Amniotic stem cell (primary cell): ENCODE results near the gene C11orf68.
"Not testable (repeated sequence)": the region's sequence is repeated elsewhere in the genome, so short reads cannot be mapped to it uniquely, and the experiment has no call there.

ENCODE experiments used
- DNase-seq: peaks from one replicate; lab custom pipeline; 2025; lab: John Stamatoyannopoulos, UW

C11orf68 gene

DNA sequence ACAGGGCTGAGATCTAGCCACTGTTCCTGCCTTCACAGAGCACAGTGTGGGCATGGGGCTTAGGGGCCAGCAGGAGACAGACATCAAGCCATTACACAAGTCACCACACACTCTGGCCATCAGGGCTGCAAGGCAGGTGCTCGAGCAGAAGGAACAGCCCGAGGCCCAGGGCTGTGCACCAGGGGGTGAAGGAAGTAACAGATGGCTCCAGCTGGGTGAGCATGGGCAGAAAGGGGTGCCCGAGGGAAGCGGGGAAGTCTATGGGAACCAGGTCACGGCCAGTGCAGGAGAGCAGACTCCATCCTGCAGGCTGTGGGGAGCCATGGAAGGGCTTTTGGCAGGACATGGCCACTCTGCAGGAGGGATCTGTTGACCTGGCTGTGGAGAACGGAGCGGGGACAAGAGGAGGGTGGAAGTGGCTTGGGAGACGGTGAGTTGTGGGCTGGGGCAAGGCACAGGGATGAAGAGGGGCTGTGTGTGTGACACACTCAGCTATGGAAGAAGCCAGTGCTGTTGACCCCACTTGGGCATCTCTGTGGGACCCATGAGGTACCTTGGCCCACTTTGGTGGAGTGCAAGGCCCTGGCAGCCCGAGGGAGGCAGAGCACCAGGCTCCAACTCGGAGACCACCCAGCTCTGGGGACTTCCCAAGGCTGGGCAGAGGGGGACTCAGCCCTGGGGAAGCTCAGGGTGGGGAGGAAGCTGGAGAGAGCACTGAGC, 3.6 kb downstream of the C11orf68 start:
- DNase-seq: no peak

DNA sequence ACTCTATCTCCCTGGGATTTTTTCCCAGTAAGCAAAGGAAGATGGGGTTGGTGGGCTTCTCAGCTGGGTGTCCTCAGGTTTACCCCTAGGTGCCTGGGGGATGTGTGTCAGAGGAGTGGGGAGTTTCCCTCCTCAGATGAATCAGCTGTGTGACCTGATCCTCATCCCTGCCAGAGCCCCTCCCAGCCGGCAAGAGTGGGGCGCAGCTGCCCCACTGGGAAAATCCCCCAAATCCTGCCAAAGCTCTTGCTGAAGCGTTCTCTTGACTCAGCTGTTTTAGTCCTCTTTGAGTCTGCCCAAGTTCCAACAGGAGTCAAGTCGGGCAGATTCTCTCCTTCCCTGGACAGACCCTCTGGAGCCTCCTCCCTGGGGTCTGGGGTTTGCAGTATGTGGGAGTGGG, 6.0 kb downstream of the C11orf68 start:
- peak; percentile 51 for DNase-seq

DNA sequence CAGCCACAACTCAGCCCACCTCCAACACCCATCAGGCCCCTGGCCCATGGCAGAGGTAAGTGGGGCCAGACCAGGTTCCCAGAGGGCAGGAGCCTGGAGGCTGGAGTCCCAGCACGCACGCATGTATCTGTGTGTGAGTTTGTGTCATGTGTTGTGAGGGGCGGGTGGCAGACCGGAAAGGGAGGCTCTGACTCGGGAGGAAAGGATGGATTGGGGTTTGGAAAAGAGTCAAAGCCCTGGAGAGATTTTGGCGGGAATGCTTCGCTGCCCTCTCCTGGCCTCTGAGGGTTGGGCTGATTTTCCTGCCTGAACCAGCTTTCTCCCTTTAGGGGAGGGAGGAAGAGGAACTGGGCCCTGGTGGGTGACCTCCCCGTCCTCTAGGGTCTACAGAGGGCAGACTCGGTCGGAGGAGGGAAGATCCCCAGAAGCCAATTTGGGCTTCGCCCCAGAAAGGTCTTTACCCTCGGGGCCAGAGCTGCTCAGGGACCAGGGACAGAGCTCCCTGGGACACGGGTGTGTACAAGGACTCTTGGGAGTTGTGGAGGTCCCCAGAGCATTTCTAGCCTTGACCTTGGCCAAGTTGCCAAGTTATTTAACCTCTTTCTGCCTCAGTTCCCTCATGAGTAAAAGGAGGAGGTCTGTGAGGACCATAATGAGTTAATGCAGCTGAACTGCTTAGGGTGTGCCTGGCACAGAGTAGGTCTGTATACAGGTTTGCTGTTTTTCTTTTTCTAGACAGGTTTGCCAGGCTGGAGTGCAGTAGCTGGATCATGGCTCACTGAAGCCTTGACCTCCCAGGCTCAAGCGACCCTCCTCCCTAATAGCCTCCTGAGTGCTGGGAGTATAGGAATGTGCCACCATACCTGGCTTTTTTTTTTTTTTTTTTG, 6.9 kb downstream of the C11orf68 start:
- DNase-seq: peak; percentile 64

DNA sequence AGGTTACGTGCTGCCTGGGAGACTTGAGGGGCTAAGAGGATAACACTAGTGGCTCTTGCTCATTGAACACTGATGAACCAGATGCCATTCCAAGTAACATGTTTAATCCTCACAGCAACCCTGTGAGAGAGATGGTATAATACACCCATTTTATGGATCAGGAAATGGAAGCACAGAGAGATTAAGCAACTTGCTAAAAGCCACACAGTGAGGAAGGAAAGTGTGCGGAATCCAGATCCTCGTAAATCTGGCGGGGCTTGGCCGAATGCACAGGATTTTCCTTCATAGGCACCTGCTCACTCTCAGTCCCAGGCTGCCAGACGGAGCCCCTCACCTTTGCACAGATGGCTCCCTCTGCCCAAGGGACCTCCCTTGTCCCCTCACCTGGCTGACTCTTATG, 11.0 kb downstream of the C11orf68 start:
- no peak for DNase-seq

DNA sequence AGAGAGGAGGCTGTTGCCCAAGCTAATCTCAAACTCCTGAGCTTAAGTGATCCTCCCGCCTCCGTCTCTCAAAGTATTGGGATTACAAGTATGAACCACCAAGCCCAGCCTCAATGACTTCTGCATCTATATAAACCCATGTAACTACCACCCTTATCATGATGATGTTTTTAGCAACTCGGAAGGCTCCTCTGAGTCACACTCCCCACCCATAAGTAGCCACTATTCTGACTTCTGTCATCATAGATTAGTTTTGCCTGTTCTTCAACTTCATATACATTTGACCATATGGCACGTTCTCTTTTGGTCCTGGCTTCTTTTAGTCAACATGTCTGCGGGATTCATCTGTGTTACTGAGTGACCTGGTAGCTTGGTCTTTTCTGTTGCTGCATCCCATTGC, 12.3 kb downstream of the C11orf68 start:
- no peak for DNase-seq

DNA sequence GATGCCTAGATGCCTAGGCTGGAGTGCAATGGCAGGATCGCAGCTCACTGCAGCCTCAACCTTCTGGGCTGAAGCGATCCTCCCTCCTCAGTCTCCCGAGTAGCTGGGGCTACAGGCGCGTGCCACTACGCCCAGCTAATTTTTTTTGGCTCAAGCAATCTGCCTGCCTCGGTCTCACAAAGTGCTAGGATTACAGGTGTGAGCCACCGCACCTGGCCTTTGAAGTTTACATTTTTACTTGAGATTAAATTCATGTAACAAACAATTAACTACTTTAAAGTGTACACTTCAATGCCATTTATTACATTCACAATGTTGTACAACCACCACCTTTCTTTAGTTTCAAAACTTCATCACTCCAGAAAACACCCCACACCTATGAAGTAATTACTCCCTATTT, 15.1 kb downstream of the C11orf68 start:
- DNase-seq: no peak

DNA sequence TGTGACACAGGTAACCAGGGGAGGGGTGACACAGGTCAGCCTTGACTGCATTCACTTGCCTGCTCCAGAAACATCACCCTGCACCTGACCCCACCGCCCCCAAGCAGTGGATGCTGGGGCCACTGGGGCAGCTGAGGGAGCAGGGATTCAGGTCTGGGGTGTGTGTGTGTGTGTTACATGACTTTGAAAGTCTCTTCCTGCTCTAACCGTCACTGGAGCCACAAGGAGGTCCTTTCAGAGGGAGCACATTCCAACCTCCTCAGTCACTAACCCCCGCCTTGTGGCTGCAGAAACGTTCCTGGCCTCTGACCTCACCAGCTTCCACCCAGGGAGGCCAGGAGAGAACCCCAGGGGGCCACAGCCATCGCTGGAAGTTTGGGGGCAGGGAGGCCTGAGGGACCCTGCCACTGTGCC, 15.8 kb downstream of the C11orf68 start:
- peak; percentile 64 for DNase-seq

DNA sequence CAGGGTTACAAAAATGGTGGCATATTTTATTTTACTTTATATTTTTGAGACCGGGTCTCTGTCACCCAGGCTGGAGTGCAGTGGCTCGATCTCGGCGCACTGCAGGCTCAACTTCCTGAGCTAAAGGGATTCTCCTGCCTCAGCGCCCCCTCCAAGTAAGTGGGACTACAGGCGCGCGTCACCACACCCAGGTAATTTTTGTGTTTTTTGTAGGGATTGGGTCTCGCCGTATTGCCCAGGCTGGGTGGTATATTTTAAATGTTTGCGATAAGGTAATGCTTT, 18.0 kb downstream of the C11orf68 start:
- DNase-seq: no peak

DNA sequence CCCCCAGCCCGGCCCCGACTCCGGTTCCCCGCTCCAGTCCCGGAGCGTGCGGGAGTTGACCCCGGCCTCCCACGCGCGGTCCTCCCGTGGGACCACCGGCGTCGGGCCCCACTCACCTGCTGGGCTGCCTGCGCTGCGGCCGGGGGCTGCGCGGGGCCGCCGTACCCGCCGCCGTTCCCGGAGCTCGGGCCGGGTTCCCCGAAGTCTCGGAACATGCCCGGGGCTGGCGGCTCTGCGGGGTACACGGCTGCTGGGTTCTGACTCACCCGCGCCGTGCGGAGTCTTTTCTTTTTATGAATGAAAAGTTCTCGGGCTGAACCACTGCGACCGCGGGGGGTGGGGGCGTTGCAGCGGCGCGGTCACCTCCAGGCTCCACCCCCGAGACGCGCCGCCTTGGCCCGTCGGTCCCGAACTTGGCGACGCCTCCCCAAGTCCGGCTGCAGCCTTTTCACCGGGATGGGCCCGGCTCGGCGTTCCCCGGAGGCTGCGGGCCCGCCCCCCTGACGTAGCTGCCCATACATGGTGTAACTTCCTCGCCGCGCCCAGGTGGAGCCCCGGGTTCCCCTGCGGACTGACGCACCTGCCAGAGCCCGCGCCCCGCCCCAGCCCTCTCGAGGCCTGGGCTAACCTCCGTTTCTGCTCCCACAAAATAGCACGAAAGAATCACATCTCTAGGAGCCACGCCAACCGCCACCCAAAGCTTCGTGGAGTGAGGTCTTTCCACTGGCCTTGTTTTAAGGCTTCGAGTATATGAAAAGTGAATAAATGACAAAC, 18.6 kb downstream of the C11orf68 start, which contains the start of gene FOSL1:
TSS of gene FOSL1 (minus strand) at position 264 of the 774 bp plus-strand sequence. CDS start at position 215, 49 bp downstream.
- peak; percentile 91 for DNase-seq

DNA sequence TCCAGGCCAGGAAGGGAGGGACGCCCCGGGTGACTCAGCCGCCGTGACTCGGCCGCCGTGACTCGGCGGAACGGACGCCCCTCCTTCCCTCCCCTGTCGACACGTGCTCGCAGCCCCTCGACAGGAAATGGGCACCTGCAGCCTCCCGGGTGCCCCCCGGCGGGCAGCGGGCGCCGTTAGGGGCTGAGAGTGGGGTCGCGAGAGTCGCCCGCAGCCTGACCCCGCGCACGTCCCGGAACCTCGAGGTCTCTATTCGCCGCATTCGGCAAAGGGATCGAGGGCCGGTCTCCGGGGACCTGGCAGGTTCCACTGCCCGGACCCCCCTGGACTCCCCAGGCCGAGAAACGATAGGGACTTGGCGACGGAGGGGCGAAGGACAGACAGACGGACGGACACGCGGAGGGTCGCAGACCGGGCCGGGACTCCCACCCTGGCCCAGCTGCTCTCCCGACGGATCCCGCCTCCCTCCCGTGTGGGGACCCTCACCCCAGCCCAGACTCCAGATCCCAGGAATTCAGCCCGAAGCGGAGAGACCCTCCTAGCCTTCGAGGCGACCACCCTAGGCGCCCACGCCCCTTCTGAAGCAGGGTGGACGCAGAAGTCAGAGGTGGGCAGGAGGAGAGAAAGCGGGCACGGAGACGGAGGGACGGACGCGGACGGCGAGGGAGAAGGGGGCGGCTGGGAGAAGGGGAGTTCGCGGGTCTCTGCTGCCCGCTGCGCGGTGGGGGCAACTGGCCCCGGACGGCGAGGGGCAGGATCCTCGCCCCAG, 19.3 kb downstream of the C11orf68 start:
- DNase-seq: peak; percentile 77

DNA sequence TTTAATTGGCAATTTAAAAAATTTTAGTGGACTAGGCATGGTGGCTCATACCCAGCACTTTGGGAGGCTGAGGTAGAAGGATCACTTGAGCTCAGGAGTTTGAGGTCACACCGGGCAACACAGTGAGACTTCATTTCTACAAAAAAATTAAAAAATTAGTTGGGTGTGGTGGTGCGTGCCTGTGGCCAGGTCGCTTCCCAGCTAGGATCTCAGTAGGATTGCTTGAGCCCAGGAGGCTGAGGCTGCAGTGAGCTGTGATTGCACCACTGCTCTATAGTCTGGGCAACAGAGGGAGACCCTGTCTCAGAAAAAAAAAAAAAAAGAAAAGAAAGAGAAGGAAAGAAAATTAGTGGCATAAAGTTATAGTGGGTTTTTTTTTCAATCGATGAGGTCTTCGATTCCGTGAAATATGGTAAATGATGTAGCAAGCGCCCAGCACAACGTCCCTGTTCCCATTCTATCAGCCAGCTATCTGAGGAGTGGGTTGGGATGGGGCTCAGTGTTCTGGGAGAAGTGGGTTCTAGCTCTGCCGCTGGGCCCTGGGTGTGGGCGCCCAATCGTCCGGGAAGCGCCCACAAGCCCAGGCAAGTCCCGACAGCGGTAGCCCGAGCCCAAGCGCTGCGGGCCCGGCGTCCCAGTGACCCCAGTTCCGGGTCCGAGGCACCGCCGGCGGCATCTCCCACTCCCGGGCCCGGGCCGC, 20.1 kb downstream of the C11orf68 start:
- DNase-seq: no peak

DNA sequence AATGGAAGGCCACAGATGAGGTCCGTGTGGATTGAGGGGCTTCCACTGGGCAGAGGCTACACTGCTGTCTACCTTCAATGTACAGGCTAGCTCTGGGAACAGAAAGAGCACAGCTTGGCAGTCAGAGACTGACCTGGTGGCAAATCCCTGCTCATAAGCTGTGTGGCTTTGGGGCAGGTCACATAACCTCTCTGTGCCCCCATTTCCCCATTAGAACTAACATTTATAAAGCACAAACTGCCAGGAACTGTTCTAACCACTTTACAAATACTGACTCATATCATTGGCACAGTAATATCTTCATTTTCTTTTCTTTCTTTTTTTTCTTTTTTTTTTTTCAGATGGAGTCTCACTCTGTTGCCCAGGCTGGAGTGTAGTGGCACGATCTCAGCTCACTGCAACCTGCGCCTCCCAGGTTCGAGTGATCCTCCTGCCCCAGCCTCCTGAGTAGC, 21.8 kb downstream of the C11orf68 start:
- no peak for DNase-seq

DNA sequence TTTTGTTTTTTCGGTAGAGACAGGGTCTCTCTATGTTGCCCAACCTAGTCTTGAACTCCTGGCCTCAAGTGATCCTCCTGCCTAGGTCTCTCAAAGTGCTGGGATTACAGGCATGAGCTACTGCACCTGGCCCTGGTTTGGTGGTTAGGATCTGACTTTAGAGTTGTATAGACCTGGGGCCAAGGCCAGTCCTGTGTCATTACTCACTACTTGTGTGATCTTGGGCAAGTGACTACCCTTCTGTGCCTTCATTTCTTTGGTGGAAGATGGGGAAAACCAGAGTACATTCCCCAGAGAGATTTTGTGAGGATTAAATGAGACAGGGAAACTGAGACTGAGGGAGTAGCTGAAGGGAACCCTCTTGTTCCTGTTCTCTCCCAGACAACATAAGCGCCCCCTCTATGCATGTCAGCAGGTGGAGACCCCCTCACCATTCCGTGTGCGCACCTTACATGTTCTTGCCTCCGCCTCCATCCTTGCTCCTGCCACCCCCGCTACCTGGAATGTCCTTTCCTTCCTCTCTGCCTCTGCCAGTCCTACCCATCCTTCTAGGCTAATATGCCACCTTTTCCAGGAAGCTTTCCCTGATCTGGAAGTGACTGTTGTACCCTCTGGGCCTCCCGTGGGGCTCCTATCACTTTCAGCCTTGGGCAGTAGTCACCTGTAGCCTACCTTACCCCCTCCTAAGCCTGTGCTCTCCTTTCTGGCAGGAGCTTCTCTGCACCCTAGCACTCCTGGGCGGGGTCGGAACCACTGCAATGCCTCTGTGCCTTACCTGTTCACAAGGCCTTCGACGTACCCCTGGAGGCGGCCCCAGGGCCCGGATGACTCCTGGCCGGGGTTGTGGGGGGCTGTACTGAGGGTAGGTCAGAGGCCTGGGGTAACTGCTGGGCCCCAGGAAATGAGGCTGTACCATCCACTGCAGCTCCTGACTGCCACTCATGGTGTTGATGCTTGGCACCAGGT, 22.5 kb downstream of the C11orf68 start:
- no peak for DNase-seq

DNA sequence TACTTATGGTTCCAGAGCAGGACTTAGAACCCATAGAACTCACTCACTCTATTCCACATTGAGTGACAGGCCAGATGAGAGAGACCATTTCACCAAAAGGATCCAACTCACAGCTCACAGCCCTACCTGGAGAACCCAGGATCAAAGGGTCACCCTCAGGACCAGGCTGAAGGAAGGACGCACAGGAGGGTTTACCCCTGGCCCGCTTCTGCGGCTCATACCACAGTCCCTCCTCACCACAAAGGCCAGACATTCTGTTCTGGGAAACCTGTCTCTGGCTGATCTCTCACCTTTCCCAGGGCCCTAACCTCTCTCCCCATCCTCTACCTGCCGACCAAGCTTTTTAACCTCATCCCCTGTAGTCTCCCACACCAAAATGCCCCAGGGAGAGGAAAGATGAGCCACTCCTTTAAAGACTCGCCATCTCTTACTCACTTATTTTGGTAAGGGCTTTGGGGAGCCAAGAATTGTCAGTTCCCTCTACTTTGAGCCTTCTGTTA, 23.3 kb downstream of the C11orf68 start:
- DNase-seq: no peak

DNA sequence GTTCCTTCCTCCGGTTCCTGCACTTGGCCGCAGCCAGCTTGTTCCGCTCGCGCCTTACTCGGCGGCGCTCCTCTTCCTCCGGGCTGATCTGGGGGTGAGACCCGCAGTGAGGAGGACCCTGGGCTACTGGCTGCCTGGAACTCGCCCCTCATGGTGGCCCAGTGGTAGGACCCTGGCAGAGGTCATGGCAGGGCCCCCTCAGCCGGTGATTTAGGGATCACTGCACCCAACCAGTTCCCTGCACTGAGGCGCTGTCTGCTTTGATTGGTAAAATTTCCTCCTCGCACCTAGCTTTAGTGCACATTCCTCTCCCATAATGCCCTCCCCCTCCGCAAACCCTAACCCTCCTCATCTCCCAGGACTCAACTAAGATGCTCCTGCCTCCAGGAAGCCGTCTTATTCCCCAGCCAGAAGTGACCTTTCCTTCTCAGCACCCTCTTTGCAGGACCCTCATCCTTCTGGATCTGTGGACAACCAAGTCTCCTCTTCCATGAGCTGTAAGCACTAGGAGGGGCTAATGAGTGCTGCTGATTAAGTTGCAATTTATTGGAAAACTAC, 24.7 kb downstream of the C11orf68 start:
- DNase-seq: no peak

DNA sequence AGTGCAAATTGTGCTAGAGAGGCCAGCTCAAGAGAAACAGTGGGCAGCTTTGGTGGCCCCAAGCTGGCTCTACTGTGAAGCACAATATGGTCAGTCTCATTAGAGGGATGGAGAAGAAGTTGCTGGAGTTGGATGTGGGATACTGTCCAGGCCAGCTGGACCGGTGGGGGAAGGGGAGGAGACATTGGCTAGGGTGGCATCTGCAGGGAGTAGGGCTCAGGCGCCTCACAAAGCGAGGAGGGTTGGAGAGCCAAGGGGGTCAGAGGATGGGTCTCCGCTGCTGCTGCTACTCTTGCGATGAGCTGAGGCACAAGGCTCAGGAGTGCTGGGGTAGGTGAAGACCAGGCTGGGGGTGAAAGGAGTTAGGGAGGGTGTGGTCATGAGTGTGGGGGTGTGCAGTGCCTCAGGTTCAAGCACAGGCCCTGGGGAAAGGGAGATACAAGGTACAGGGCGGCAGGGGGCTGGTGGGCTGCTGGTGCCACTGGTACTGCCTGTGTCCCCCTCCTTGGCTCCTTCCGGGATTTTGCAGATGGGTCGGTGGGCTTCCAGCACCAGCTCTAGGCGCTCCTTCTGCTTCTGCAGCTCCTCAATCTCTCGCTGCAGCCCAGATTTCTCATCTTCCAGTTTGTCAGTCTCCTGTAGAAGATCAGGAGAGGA, 26.1 kb downstream of the C11orf68 start:
- no peak for DNase-seq

DNA sequence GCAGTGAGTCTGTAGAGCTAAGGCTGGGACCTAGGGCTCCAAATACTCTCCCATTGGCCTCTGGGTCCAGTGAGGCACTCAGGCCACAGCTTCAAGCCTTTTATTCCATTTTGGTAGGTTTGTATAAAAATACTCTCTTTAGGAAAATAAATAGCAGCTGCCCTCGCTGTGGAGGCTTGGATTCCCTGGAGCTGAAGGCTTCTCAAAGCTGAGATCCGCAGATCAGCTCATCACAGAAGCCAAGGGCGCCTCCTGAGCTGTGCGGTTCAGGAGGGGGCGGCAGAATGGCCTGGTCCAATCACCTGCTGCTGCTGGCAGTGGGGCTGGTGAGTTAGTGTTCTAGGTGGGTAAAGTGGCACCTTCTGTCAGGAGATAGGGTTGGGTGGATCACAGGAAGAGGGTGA, 26.7 kb downstream of the C11orf68 start:
- not testable (repeated sequence) for DNase-seq

DNA sequence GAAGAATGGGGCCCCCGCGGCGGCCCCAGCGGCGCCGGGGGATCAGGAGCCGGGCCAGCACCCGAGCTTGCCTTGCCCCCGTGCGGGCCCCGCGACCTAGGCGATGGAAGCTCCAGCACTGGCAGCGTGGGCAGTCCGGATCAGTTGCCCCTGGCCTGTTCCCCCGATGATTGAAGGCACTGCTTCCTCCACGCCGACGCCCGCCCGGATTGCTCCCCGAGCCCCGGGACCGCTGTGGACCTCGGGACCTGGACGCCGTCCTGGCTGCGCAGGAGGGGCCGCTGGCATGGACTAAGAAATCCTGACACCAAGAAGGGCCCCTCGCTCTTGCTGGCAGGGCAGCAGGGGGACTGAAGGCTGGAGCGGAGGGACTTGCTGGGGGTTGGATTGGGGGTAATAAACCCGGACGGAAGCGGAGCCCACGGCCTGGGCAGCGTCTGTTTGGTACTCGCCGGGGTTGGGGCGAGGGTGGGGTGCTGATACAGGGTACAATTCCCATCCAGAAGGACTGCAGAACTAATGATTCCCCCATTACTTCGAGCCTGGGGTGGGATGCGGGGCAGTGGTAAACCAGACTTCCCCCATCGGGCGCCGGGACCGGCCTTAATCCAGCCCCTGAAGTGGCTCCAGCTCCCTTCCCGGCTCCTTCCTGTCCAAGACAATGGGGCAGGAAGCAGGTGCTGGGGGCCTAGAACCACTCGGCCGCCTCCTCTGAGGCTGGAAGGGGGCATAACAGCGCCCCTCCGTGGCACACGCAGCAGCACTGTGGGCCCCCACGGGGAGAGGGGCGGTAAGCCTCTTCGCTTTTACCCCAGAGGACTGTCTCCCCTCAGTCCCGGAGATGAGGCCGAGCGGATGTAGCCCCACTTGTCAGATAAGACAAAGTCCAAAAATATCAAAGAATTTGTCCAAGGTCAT, 27.4 kb downstream of the C11orf68 start:
- no peak for DNase-seq
